Ramos (cell line): ENCODE measurements around the gene NAA38.
"Not testable (repeated sequence)": the region's sequence is repeated elsewhere in the genome, so short reads cannot be mapped to it uniquely, and the experiment has no call there.

Experiments
- in situ Hi-C: fragments of 300-500 bp; cut with MboI; formaldehyde crosslinking; loops from one replicate; pipeline ENCODE4 v1.14.3; 2022; ENCODE audit warnings: low sequenced_read_pairs; ENCODE audit not compliant: unreplicated experiment

Gene NAA38

GRCh38 chr17:7882629-7883028 lies 25.3 kb upstream of the NAA38 start:
- in situ Hi-C loops: no loop called here

- in situ Hi-C loops: no loop called here
Measured at GRCh38 chr17:7882068-7882467, 24.7 kb upstream of the NAA38 start.

- in situ Hi-C loops: no loop called here
Measured at GRCh38 chr17:7881276-7882054, 24.1 kb upstream of the NAA38 start.

- in situ Hi-C loops: no loop called here
Measured at GRCh38 chr17:7880076-7880868, 22.9 kb upstream of the NAA38 start.

GRCh38 chr17:7878234-7878633 lies 20.9 kb upstream of the NAA38 start:
- in situ Hi-C loops: no loop called here

- in situ Hi-C loops: no loop called here
Measured at GRCh38 chr17:7875804-7876370, 18.5 kb upstream of the NAA38 start.

GRCh38 chr17:7873051-7873450 lies 15.7 kb upstream of the NAA38 start:
- in situ Hi-C loops: no loop called here

GRCh38 chr17:7867881-7868329 lies 10.5 kb upstream of the NAA38 start:
- in situ Hi-C loops: no loop called here

- in situ Hi-C loops: no loop called here
Measured at GRCh38 chr17:7864995-7865650, 7.8 kb upstream of the NAA38 start.

- in situ Hi-C loops: not testable (repeated sequence)
Measured at GRCh38 chr17:7864384-7864783, 7.0 kb upstream of the NAA38 start.

GRCh38 chr17:7862692-7863437 lies 5.5 kb upstream of the NAA38 start:
- in situ Hi-C loops: no loop called here

GRCh38 chr17:7859028-7859427 lies 1.7 kb upstream of the NAA38 start:
- in situ Hi-C loops: no loop called here

GRCh38 chr17:7858522-7858810 lies 1.1 kb upstream of the NAA38 start:
- in situ Hi-C loops: no loop called here

- in situ Hi-C loops: no loop called here
Measured at GRCh38 chr17:7857713-7858521, 558 bp upstream of the NAA38 start, which contains the start of gene CYB5D1. TSS of gene CYB5D1 (plus strand) at chr17:7858003. CDS start at chr17:7858135, 132 bp downstream.

- in situ Hi-C loops: no loop called here
Measured at GRCh38 chr17:7856011-7856810, 1.1 kb downstream of the NAA38 start.

- in situ Hi-C loops: no loop called here
Measured at GRCh38 chr17:7855660-7856010, 1.7 kb downstream of the NAA38 start.

- in situ Hi-C loops: no loop called here
Measured at GRCh38 chr17:7854851-7855659, 2.3 kb downstream of the NAA38 start, which contains the start of gene TMEM88. TSS of gene TMEM88 (plus strand) at chr17:7855066. CDS start at chr17:7855075, 9 bp downstream.
